Measurements from ENCODE around the gene SREK1IP1. TPM values are rescaled to one million over a fixed set of nuclear protein-coding genes. Genes with fewer than 3 reads are reported as not detected.

Gene SREK1IP1
- total RNA-seq, 1 experiment from 2014 or later: 40.1 TPM

DNA sequence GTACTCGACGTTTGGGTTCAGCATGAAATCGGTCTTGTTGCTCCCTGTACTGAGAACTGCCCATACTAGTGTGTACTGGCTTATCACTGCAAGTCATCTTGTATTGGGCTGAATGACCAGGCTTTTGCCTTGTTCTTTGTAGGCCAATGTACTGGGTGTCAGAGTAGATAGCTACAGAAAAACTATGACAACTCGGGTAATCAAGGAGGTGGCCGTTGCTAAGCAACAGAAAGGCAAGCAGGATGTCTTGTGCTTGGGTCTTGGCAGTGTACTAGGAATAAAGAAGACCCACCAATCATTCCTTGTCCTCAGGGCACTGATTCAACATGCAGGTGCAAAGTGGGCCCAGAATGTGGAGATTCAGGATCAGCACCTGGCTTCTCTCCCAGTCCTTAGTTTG is 90.1 kb downstream of the SREK1IP1 start:
- BruUV-seq (replicated peaks): no TSS peak
- no peaks in the 10 kb centered on the region for H3K27me3 Mint-ChIP-seq (ENCODE audit: insufficient read depth, unreplicated experiment)
- H3K27ac Mint-ChIP-seq (ENCODE audit: low read depth, unreplicated experiment): no peak overlapping the region
- no peak overlapping the region for H3K4me3 Mint-ChIP-seq (ENCODE audit: unreplicated experiment)
- no peaks in the 10 kb centered on the region for H3K9me3 Mint-ChIP-seq (ENCODE audit: unreplicated experiment)
- CTCF ChIA-PET: no interaction called here
- no peak for DNase-seq (ENCODE audit: unreplicated experiment)
- intact Hi-C loops (cut with micrococcal nuclease): no loop called here
- peaks cover 5% of the 10 kb centered on the region for H3K4me1 Mint-ChIP-seq (ENCODE audit: insufficient read depth, unreplicated experiment)
- H3K36me3 Mint-ChIP-seq (ENCODE audit: insufficient read depth, unreplicated experiment): no peaks in the 10 kb centered on the region
- TF ChIP-seq, protein P1, sequence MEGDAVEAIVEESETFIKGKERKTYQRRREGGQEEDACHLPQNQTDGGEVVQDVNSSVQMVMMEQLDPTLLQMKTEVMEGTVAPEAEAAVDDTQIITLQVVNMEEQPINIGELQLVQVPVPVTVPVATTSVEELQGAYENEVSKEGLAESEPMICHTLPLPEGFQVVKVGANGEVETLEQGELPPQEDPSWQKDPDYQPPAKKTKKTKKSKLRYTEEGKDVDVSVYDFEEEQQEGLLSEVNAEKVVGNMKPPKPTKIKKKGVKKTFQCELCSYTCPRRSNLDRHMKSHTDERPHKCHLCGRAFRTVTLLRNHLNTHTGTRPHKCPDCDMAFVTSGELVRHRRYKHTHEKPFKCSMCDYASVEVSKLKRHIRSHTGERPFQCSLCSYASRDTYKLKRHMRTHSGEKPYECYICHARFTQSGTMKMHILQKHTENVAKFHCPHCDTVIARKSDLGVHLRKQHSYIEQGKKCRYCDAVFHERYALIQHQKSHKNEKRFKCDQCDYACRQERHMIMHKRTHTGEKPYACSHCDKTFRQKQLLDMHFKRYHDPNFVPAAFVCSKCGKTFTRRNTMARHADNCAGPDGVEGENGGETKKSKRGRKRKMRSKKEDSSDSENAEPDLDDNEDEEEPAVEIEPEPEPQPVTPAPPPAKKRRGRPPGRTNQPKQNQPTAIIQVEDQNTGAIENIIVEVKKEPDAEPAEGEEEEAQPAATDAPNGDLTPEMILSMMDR (IDR thresholded peaks at IDR 0.05; ENCODE audit: unreplicated experiment): no peak
- POLR2A ChIA-PET: interaction anchor here (0.6 kb wide), 1 partner anchor 46 kb away, joined by 5 read pairs; no protein-coding TSS in a partner anchor

DNA sequence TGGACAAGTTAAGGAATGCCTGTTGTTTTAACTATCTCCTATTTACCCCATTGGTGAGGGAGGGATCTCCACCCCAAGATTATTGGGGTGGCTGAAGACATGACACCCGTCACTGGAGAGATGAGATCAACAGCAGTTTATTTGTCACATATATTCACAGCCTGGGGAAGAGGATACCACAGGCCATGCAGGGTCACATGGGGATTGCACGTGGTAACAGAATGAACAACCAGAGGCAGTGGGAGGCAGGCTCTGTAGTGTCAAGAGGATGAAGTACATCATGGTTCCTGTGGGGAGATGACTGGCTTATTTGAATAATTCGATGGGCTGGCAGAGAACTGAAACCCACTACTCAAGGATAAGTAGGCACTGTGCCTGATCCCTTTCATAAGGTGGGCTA is 96.8 kb downstream of the SREK1IP1 start:
- DNase-seq (ENCODE audit: unreplicated experiment): no peak
- no TSS peak for BruUV-seq (replicated peaks)
- intact Hi-C loops (cut with micrococcal nuclease): no loop called here
- POLR2A ChIA-PET: no interaction called here
- Mint-ChIP-seq H3K27ac (ENCODE audit: low read depth, unreplicated experiment) (no peak overlapping the region), H3K4me3 (ENCODE audit: unreplicated experiment) (no peak overlapping the region), H3K4me1 (ENCODE audit: insufficient read depth, unreplicated experiment) (peaks cover 5% of the 10 kb centered on the region), H3K27me3 (ENCODE audit: insufficient read depth, unreplicated experiment) (no peaks in the 10 kb centered on the region), H3K9me3 (ENCODE audit: unreplicated experiment) (no peaks in the 10 kb centered on the region), H3K36me3 (ENCODE audit: insufficient read depth, unreplicated experiment) (no peaks in the 10 kb centered on the region)
- CTCF ChIA-PET: no interaction called here
- TF ChIP-seq, protein P1 (IDR thresholded peaks at IDR 0.05; ENCODE audit: unreplicated experiment): no peak

DNA sequence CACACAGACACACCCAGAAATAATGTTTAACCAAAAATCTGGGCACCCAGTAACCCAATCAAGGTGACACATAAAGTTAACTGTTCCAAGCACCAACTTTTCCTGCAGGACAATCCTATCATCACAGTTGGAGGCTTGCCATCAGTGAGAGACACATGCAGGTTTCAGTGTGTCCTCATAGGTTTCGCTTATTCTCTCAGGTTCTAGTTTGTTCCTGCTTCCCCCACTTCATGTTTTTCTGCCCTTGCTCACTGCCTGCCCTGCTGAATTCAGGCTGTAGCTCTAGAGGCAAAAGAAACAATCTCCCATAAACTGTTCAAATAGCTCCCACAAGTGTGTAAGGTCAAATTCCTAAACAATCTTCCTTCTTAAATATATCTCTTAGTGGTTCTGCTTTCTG is 98.2 kb downstream of the SREK1IP1 start:
- DNase-seq (ENCODE audit: unreplicated experiment): no peak
- BruUV-seq (replicated peaks): no TSS peak
- Mint-ChIP-seq H3K27ac (ENCODE audit: low read depth, unreplicated experiment) (no peak overlapping the region), H3K36me3 (ENCODE audit: insufficient read depth, unreplicated experiment) (no peaks in the 10 kb centered on the region), H3K4me1 (ENCODE audit: insufficient read depth, unreplicated experiment) (peaks cover 4% of the 10 kb centered on the region), H3K27me3 (ENCODE audit: insufficient read depth, unreplicated experiment) (no peaks in the 10 kb centered on the region), H3K4me3 (ENCODE audit: unreplicated experiment) (no peak overlapping the region), H3K9me3 (ENCODE audit: unreplicated experiment) (no peaks in the 10 kb centered on the region)
- TF ChIP-seq, protein P1 (IDR thresholded peaks at IDR 0.05; ENCODE audit: unreplicated experiment): no peak
- CTCF ChIA-PET: interaction anchor here (1.6 kb wide), 1 partner anchor 36 kb away, joined by 5 read pairs; no protein-coding TSS in a partner anchor
- intact Hi-C loops (cut with micrococcal nuclease): no loop called here
- POLR2A ChIA-PET: interaction anchor here (0.7 kb wide), 1 partner anchor 1660 kb away, joined by 3 read pairs; no protein-coding TSS in a partner anchor

Other genes with a start within 250 kb of the SREK1IP1 start
- not detected in 2 replicates for gene SHISAL2B, start 78.2 kb downstream of the SREK1IP1 start, total RNA-seq (2022)
- 34.2 and 36.4 TPM in 2 replicates for gene CWC27, start 239 bp upstream of the SREK1IP1 start, total RNA-seq (2022)

All from MCF 10A (cell line).